Ishikawa (cell line): ENCODE results near the gene ATP9A.

Source experiments
- CEBPB ChIP-seq: IDR thresholded peaks from 2 replicates; pipeline ENCODE4 v1.6.1; 2012
- EGR1 ChIP-seq: IDR thresholded peaks from 2 replicates; pipeline ENCODE4 v1.6.1; 2012
- EP300 ChIP-seq: IDR thresholded peaks from 2 replicates; pipeline ENCODE4 v1.6.1; 2012; ENCODE audit warnings: borderline replicate concordance
- FOXM1 ChIP-seq: IDR thresholded peaks from 2 replicates; pipeline ENCODE4 v1.6.1; 2012; ENCODE audit warnings: low read depth, borderline replicate concordance
- MAX ChIP-seq: IDR thresholded peaks from 2 replicates; pipeline ENCODE4 v1.6.1; 2012
- NFIC ChIP-seq: IDR thresholded peaks from 2 replicates; pipeline ENCODE4 v1.6.1; 2012
- REST ChIP-seq: IDR thresholded peaks from 2 replicates; pipeline ENCODE4 v1.6.1; 2012; ENCODE audit warnings: low read depth, mild to moderate bottlenecking
- TAF1 ChIP-seq: IDR thresholded peaks from 2 replicates; pipeline ENCODE4 v1.6.1; 2012; ENCODE audit warnings: low read depth, mild to moderate bottlenecking
- TCF12 ChIP-seq: IDR thresholded peaks from 2 replicates; pipeline ENCODE4 v1.6.1; 2012; ENCODE audit warnings: low read depth
- TEAD4 ChIP-seq: IDR thresholded peaks from 2 replicates; pipeline ENCODE4 v1.6.1; 2012
- USF1 ChIP-seq: IDR thresholded peaks from 2 replicates; pipeline ENCODE4 v1.6.1; 2012
- YY1 ChIP-seq: IDR thresholded peaks from 2 replicates; pipeline ENCODE4 v1.6.1; 2012; ENCODE audit warnings: low read depth
- ZBTB7A ChIP-seq: IDR thresholded peaks from 2 replicates; pipeline ENCODE4 v1.6.1; 2012; ENCODE audit warnings: low read depth

- TF ChIP-seq REST (no peak), TAF1 (no peak), FOXM1 (no peak), YY1 (no peak), EP300 (no peak), MAX (no peak), TEAD4 (no peak), CEBPB (no peak), USF1 (no peak), ZBTB7A (no peak), NFIC (no peak), EGR1 (no peak), TCF12 (no peak)
Measured at GRCh38 chr20:51640743-51641142, 127.4 kb downstream of the ATP9A start.
